ENCODE results near the gene ROR1. TPM values are rescaled to one million over a fixed set of nuclear protein-coding genes. Genes with fewer than 3 reads are reported as not detected.

The ROR1 gene
- total and polyA plus RNA-seq, 2 of the 13 experiments (the other 11 are each of a cell fraction or from before 2014, with no cell fraction given) = 0.58 to 2.3 TPM

DNA sequence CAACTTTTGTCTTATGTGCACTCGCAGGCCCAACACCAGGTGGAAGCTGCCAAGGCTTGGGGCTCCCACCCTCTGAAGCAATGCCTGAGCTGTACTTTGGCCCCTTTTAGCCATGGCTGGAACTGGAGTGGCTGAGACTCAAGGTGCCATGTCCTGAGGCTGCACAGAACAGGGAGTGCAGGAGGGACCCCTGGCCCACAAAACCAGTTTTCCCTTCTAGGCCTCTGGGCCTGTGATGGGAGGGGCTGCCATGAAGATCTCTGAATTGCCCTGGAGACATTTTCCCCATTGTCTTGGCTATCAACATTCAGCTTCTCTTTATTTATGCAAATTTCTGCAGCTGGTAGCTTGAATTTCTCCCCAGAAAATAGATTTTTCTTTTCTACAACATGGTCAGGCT, 57.6 kb downstream of the ROR1 start:
- Histone ChIP-seq H2AFZ (ENCODE audit: low read length) (no peak overlapping the region), H4K20me1 (ENCODE audit: insufficient read depth, low read length) (no peaks in the 10 kb centered on the region), H3K4me3 (replicated peaks in 1 of 3; ENCODE audit: insufficient read depth in 1 of 3, low read depth in 2 of 3, low read length in 3 of 3) (no peak overlapping the region), H3K27ac (ENCODE audit: extremely low read length, insufficient read depth, low read length) (no peak overlapping the region), H3K27me3 (ENCODE audit: control insufficient read depth in 1 of 2, insufficient read depth in 2 of 2, low read length in 2 of 2) (no peaks in the 10 kb centered on the region), H3K36me3 (replicated peaks in 1 of 2; ENCODE audit: control insufficient read depth in 1 of 2, insufficient read depth in 2 of 2, low read length in 2 of 2) (no peaks in the 10 kb centered on the region), H3K9ac (ENCODE audit: insufficient read depth, low read depth, low read length) (no peak overlapping the region), H3K4me2 (ENCODE audit: low read depth, low read length) (no peak overlapping the region), H3K79me2 (ENCODE audit: insufficient read depth, low read length) (no peaks in the 10 kb centered on the region), H3K9me3 (ENCODE audit: low read length) (no peaks in the 10 kb centered on the region), H3K4me1 (ENCODE audit: insufficient read depth, low read length) (no peaks in the 10 kb centered on the region)
- WGBS (ENCODE audit: low lambda C conversion rate) = 50% methylated on average over 1 of the region's 1 CpG
- intact Hi-C loops (cut with micrococcal nuclease; ENCODE audit: unreplicated experiment) (no loop called here), in situ Hi-C loops (cut with HindIII; ENCODE audit: extremely low pct_ligation_motif_present, low pct_unique_long_range_greater_than_20kb) (no loop called here)
- DNase-seq (ENCODE audit: low spot score) = no peak
- POLR2A ChIA-PET = no interaction called here
- CTCF ChIA-PET (ENCODE audit: low intra/inter-chr PET ratio, low total read pairs) = no interaction called here
- no peak for ATAC-seq
- no TSS peak for BruUV-seq (replicated peaks)
- no peak for FAIRE-seq
- TF ChIP-seq ISX (CRISPR knock-in tag; conservative IDR thresholded peaks at IDR 0.05) = no peak
- no peak for TF ChIP-seq HCFC1 (IDR thresholded peaks at IDR 0.05; ENCODE audit: low read depth, low read length)
- no peak for TF ChIP-seq MBD4 (IDR thresholded peaks at IDR 0.05; ENCODE audit: borderline replicate concordance, low read length)
- TF ChIP-seq ZNF367 (CRISPR knock-in tag; IDR thresholded peaks at IDR 0.05; ENCODE audit: borderline replicate concordance) = no peak
- no peak for TF ChIP-seq GFI1 (CRISPR knock-in tag; IDR thresholded peaks at IDR 0.05; ENCODE audit: borderline replicate concordance)
- TF ChIP-seq, protein P1, sequence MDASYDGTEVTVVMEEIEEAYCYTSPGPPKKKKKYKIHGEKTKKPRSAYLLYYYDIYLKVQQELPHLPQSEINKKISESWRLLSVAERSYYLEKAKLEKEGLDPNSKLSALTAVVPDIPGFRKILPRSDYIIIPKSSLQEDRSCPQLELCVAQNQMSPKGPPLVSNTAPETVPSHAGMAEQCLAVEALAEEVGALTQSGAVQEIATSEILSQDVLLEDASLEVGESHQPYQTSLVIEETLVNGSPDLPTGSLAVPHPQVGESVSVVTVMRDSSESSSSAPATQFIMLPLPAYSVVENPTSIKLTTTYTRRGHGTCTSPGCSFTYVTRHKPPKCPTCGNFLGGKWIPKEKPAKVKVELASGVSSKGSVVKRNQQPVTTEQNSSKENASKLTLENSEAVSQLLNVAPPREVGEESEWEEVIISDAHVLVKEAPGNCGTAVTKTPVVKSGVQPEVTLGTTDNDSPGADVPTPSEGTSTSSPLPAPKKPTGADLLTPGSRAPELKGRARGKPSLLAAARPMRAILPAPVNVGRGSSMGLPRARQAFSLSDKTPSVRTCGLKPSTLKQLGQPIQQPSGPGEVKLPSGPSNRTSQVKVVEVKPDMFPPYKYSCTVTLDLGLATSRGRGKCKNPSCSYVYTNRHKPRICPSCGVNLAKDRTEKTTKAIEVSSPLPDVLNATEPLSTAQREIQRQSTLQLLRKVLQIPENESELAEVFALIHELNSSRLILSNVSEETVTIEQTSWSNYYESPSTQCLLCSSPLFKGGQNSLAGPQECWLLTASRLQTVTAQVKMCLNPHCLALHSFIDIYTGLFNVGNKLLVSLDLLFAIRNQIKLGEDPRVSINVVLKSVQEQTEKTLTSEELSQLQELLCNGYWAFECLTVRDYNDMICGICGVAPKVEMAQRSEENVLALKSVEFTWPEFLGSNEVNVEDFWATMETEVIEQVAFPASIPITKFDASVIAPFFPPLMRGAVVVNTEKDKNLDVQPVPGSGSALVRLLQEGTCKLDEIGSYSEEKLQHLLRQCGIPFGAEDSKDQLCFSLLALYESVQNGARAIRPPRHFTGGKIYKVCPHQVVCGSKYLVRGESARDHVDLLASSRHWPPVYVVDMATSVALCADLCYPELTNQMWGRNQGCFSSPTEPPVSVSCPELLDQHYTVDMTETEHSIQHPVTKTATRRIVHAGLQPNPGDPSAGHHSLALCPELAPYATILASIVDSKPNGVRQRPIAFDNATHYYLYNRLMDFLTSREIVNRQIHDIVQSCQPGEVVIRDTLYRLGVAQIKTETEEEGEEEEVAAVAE (CRISPR knock-in tag; IDR thresholded peaks at IDR 0.05; ENCODE audit: borderline replicate concordance) = no peak
- no peak for TF ChIP-seq ZNF253 (CRISPR knock-in tag; IDR thresholded peaks at IDR 0.05; ENCODE audit: borderline replicate concordance)
- TF ChIP-seq SNAPC2 (CRISPR knock-in tag; IDR thresholded peaks at IDR 0.05) = no peak
- TF ChIP-seq DPF2 (CRISPR knock-in tag; IDR thresholded peaks at IDR 0.05; ENCODE audit: borderline replicate concordance, low read depth) = no peak
- TF ChIP-seq KDM2A (CRISPR knock-in tag; IDR thresholded peaks at IDR 0.05; ENCODE audit: borderline replicate concordance, low read depth) = no peak
- no peak for TF ChIP-seq SP1 (IDR thresholded peaks at IDR 0.05)
- no peak for TF ChIP-seq SP1 (CRISPR knock-in tag; IDR thresholded peaks at IDR 0.05)
- TF ChIP-seq, protein P2, sequence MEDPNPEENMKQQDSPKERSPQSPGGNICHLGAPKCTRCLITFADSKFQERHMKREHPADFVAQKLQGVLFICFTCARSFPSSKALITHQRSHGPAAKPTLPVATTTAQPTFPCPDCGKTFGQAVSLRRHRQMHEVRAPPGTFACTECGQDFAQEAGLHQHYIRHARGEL (CRISPR knock-in tag; IDR thresholded peaks at IDR 0.05) = no peak
- TF ChIP-seq, protein P3, sequence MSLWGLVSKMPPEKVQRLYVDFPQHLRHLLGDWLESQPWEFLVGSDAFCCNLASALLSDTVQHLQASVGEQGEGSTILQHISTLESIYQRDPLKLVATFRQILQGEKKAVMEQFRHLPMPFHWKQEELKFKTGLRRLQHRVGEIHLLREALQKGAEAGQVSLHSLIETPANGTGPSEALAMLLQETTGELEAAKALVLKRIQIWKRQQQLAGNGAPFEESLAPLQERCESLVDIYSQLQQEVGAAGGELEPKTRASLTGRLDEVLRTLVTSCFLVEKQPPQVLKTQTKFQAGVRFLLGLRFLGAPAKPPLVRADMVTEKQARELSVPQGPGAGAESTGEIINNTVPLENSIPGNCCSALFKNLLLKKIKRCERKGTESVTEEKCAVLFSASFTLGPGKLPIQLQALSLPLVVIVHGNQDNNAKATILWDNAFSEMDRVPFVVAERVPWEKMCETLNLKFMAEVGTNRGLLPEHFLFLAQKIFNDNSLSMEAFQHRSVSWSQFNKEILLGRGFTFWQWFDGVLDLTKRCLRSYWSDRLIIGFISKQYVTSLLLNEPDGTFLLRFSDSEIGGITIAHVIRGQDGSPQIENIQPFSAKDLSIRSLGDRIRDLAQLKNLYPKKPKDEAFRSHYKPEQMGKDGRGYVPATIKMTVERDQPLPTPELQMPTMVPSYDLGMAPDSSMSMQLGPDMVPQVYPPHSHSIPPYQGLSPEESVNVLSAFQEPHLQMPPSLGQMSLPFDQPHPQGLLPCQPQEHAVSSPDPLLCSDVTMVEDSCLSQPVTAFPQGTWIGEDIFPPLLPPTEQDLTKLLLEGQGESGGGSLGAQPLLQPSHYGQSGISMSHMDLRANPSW (CRISPR knock-in tag; IDR thresholded peaks at IDR 0.05; ENCODE audit: borderline replicate concordance) = no peak
- no peak for TF ChIP-seq THYN1 (CRISPR knock-in tag; IDR thresholded peaks at IDR 0.05; ENCODE audit: borderline replicate concordance, low read depth)
- no peak for TF ChIP-seq RNF2 (conservative IDR thresholded peaks at IDR 0.05; ENCODE audit: low read depth)
- TF ChIP-seq KLF13 (CRISPR knock-in tag; IDR thresholded peaks at IDR 0.05) = no peak
- TF ChIP-seq PLRG1 (conservative IDR thresholded peaks at IDR 0.05) = no peak
- TF ChIP-seq SAP130 (CRISPR knock-in tag; IDR thresholded peaks at IDR 0.05; ENCODE audit: low read depth) = no peak
- no peak for TF ChIP-seq ZNF282 (IDR thresholded peaks at IDR 0.05; ENCODE audit: partially characterized antibody)

Data from HepG2 (cell line).